Measurements from ENCODE around the gene RAB3IL1.

RAB3IL1 gene

GRCh38 chr11:61847914-61848581 is 69.3 kb downstream of the RAB3IL1 start:
- H3K4me3 ChIP-seq (replicated peaks; ENCODE audit: low read depth, low read length): no peak overlapping the region
- TF ChIP-seq, protein P1, sequence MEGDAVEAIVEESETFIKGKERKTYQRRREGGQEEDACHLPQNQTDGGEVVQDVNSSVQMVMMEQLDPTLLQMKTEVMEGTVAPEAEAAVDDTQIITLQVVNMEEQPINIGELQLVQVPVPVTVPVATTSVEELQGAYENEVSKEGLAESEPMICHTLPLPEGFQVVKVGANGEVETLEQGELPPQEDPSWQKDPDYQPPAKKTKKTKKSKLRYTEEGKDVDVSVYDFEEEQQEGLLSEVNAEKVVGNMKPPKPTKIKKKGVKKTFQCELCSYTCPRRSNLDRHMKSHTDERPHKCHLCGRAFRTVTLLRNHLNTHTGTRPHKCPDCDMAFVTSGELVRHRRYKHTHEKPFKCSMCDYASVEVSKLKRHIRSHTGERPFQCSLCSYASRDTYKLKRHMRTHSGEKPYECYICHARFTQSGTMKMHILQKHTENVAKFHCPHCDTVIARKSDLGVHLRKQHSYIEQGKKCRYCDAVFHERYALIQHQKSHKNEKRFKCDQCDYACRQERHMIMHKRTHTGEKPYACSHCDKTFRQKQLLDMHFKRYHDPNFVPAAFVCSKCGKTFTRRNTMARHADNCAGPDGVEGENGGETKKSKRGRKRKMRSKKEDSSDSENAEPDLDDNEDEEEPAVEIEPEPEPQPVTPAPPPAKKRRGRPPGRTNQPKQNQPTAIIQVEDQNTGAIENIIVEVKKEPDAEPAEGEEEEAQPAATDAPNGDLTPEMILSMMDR (IDR thresholded peaks at IDR 0.05; ENCODE audit: low read depth, low read length, missing control alignments): no peak
- DNase-seq (ENCODE audit: extremely low read depth, low read depth): no peak
